ENCODE measurements around the gene CENPB.
"Not testable (repeated sequence)": the region's sequence is repeated elsewhere in the genome, so short reads cannot be mapped to it uniquely, and the experiment has no call there.

The CENPB gene

GRCh38 chr20:3796477-3797225 is 10.1 kb upstream of the CENPB start:
- H3K36me3 ChIP-seq (ENCODE audit: control insufficient read depth, insufficient read depth, low read length) = no peaks in the 10 kb centered on the region
- H2AFZ ChIP-seq = peak overlapping the region; percentile 28
- no peak overlapping the region for H3K27ac ChIP-seq
- no peak for TF ChIP-seq CTCF (IDR thresholded peaks at IDR 0.05)
- H3K4me2 ChIP-seq (ENCODE audit: low read length) = peak overlapping the region; percentile 45
- H3K79me2 ChIP-seq = peaks cover 3% of the 10 kb centered on the region
- no peak overlapping the region for H3K4me3 ChIP-seq (ENCODE audit: low read depth, low read length)
- H3K4me1 ChIP-seq = peaks cover 10% of the 10 kb centered on the region
- no peaks in the 10 kb centered on the region for H3K27me3 ChIP-seq (ENCODE audit: control insufficient read depth, insufficient read depth, low read length)
- no peaks in the 10 kb centered on the region for H3K9me3 ChIP-seq (ENCODE audit: control insufficient read depth, low read length)
- H3K9ac ChIP-seq = no peak overlapping the region

GRCh38 chr20:3795511-3796468 is 9.2 kb upstream of the CENPB start, which contains the start of gene CDC25B:
Gene CDC25B (plus strand): TSS chr20:3796310. CDS start chr20:3796532, 222 bp downstream.
- TF ChIP-seq CTCF (IDR thresholded peaks at IDR 0.05) = peak; percentile 34
- Histone ChIP-seq H3K27ac (peak within 1 kb of the TSS; percentile 88), H3K9me3 (ENCODE audit: control insufficient read depth, low read length) (no peaks in the 10 kb centered on the region), H3K9ac (peak within 1 kb of the TSS; percentile 5), H3K27me3 (ENCODE audit: control insufficient read depth, insufficient read depth, low read length) (no peaks in the 10 kb centered on the region), H3K36me3 (ENCODE audit: control insufficient read depth, insufficient read depth, low read length) (no peaks in the 10 kb centered on the region), H2AFZ (peak within 1 kb of the TSS; percentile 97), H3K79me2 (no peaks in the 10 kb centered on the region), H3K4me1 (peaks cover 10% of the 10 kb centered on the region), H3K4me2 (ENCODE audit: low read length) (peak within 1 kb of the TSS; percentile 85), H3K4me3 (ENCODE audit: low read depth, low read length) (peak within 1 kb of the TSS; percentile 78)

GRCh38 chr20:3794701-3795420 is 8.3 kb upstream of the CENPB start:
- Histone ChIP-seq H3K79me2 (no peaks in the 10 kb centered on the region), H3K27ac (peak overlapping the region; percentile 88), H3K9ac (no peak overlapping the region), H3K4me2 (ENCODE audit: low read length) (no peak overlapping the region), H3K9me3 (ENCODE audit: control insufficient read depth, low read length) (no peaks in the 10 kb centered on the region), H3K36me3 (ENCODE audit: control insufficient read depth, insufficient read depth, low read length) (no peaks in the 10 kb centered on the region), H3K4me1 (peaks cover 3% of the 10 kb centered on the region), H3K27me3 (ENCODE audit: control insufficient read depth, insufficient read depth, low read length) (no peaks in the 10 kb centered on the region), H3K4me3 (ENCODE audit: low read depth, low read length) (peak overlapping the region; percentile 78), H2AFZ (peak overlapping the region; percentile 97)
- no peak for TF ChIP-seq CTCF (IDR thresholded peaks at IDR 0.05)

- not testable (repeated sequence) for H3K27me3 ChIP-seq (ENCODE audit: control insufficient read depth, insufficient read depth, low read length); H3K9ac ChIP-seq; H2AFZ ChIP-seq; H3K36me3 ChIP-seq (ENCODE audit: control insufficient read depth, insufficient read depth, low read length); H3K27ac ChIP-seq; H3K9me3 ChIP-seq (ENCODE audit: control insufficient read depth, low read length); H3K4me2 ChIP-seq (ENCODE audit: low read length); H3K4me3 ChIP-seq (ENCODE audit: low read depth, low read length); H3K79me2 ChIP-seq; H3K4me1 ChIP-seq
Observed at GRCh38 chr20:3794168-3794567, 7.6 kb upstream of the CENPB start.

- H3K27me3 ChIP-seq (ENCODE audit: control insufficient read depth, insufficient read depth, low read length); H3K9ac ChIP-seq; H3K4me2 ChIP-seq (ENCODE audit: low read length); H3K79me2 ChIP-seq; H3K9me3 ChIP-seq (ENCODE audit: control insufficient read depth, low read length); H2AFZ ChIP-seq; H3K27ac ChIP-seq; H3K4me3 ChIP-seq (ENCODE audit: low read depth, low read length); H3K36me3 ChIP-seq (ENCODE audit: control insufficient read depth, insufficient read depth, low read length): not testable (repeated sequence)
- H3K4me1 ChIP-seq = peaks cover 26% of the 10 kb centered on the region
Observed at GRCh38 chr20:3789201-3789600, 2.7 kb upstream of the CENPB start.
